Epidermal melanocyte (primary cell): Measurements from ENCODE around the gene TCF7.

Experiments used
- DNase-seq: peaks from one replicate; pipeline ENCODE4 v3.0.0; 2011; ENCODE audit warnings: low spot score; ENCODE audit not compliant: insufficient read length

Gene TCF7

GRCh38 chr5:134113363-134113889, 1.1 kb upstream of the TCF7 start:
- DNase-seq: no peak

GRCh38 chr5:134114886-134115805, 665 bp downstream of the TCF7 start:
- no peak for DNase-seq

GRCh38 chr5:134115806-134116175, 1.3 kb downstream of the TCF7 start:
- DNase-seq: no peak

GRCh38 chr5:134116286-134116685, 1.8 kb downstream of the TCF7 start:
- DNase-seq: no peak

GRCh38 chr5:134116789-134117761, 2.6 kb downstream of the TCF7 start:
- DNase-seq: no peak

GRCh38 chr5:134118212-134118835, 3.8 kb downstream of the TCF7 start:
- no peak for DNase-seq

GRCh38 chr5:134119720-134120119, 5.2 kb downstream of the TCF7 start:
- no peak for DNase-seq

- DNase-seq: no peak
Measured at GRCh38 chr5:134120386-134121138, 6.1 kb downstream of the TCF7 start.

GRCh38 chr5:134122530-134122929, 8.0 kb downstream of the TCF7 start:
- no peak for DNase-seq

GRCh38 chr5:134123360-134123759, 8.9 kb downstream of the TCF7 start:
- DNase-seq: no peak

- no peak for DNase-seq
Measured at GRCh38 chr5:134124289-134125038, 10.0 kb downstream of the TCF7 start.

- DNase-seq: no peak
Measured at GRCh38 chr5:134125039-134126015, 10.8 kb downstream of the TCF7 start.

GRCh38 chr5:134127376-134127861, 12.9 kb downstream of the TCF7 start:
- no peak for DNase-seq

- no peak for DNase-seq
Measured at GRCh38 chr5:134127988-134128647, 13.6 kb downstream of the TCF7 start.

- no peak for DNase-seq
Measured at GRCh38 chr5:134128648-134128995, 14.1 kb downstream of the TCF7 start.

- DNase-seq: no peak
Measured at GRCh38 chr5:134129411-134130238, 15.1 kb downstream of the TCF7 start.

- DNase-seq: no peak
Measured at GRCh38 chr5:134130239-134130945, 15.9 kb downstream of the TCF7 start.
